Fibroblast of skin of right biceps (primary cell): Measurements from ENCODE around the gene FBF1.
"Not testable (repeated sequence)": the region's sequence is repeated elsewhere in the genome, so short reads cannot be mapped to it uniquely, and the experiment has no call there.

ENCODE experiments used
- DNase-seq: peaks from one replicate; pipeline ENCODE4 v3.0.0-alpha.2; 2013

FBF1 gene

DNA sequence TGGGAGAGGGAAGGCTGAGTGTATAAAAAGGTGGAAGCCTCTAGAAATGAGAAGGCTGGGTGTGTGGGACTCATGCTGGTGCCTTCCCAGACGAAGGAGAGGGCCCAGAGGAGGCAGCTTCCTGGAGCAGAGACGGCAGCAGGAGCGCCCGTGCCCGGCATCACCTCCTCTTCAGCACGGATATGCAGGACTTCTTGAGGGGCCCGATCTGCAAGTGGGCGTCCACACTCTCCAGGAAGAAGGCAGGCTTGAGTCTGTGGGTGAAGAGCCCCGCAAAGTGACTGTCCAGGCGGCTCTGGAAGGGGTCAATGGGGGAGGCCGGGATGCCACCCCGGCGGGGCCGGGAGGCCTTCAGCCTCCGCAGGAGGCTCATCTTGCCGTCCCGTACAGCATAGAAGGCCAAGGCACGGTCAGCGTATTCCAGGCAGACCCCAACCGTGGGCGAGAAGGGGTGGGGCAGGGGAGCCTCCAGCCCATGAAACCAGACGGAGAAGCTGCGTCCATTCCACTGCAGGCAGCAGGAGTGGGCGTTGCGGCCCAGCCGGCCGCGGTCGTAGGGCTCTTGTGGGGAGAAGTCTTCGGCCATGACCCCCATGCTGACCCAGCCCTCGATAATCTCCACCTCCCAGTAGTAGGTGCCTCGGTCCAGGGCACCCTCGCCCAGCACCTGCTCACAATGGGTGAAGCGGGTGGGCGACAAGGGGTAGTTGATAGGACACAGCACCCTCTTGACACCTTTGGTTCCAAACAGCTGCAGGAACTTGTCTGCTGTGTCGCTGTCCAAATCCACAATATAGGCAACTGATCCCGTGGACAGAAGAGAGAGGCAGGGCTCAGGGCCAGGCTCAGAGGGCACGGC lies 66.3 kb downstream of the FBF1 start:
- no peak for DNase-seq

DNA sequence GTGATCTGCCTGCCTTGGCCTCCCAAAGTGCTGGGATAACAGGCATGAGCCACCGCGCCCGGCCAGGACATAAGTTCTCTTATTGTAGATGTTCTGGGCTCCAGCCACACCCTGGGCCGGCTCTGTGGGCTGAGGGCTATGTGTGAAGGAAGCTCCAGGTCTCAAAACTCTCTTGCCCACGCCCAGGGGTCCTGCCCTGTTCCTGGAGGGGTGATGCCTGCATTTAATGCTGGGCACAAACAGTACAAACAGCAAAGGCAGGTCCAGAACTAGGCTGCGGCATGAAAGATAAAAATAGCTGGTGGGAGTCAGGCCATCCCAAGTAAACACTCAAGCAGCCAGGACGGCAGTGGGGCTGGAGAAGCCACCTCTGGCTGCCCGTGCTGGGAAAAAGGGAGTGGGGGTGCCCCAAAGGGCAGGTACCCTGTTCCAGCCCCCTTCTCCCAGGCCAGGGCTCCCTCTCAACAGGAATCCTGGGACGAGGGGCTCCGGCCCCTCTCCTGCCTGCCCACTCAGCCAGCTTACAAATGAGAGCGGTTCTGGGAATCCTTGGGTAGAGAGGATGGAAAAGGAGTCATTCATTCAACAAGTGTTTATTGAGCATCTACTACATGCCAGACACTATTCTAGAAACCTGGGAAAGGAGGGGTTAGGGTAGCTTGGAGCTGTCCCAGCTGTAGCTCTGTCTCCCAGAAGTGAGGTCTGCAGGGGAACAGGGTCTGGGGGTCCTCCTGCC lies 67.1 kb downstream of the FBF1 start:
- no peak for DNase-seq

DNA sequence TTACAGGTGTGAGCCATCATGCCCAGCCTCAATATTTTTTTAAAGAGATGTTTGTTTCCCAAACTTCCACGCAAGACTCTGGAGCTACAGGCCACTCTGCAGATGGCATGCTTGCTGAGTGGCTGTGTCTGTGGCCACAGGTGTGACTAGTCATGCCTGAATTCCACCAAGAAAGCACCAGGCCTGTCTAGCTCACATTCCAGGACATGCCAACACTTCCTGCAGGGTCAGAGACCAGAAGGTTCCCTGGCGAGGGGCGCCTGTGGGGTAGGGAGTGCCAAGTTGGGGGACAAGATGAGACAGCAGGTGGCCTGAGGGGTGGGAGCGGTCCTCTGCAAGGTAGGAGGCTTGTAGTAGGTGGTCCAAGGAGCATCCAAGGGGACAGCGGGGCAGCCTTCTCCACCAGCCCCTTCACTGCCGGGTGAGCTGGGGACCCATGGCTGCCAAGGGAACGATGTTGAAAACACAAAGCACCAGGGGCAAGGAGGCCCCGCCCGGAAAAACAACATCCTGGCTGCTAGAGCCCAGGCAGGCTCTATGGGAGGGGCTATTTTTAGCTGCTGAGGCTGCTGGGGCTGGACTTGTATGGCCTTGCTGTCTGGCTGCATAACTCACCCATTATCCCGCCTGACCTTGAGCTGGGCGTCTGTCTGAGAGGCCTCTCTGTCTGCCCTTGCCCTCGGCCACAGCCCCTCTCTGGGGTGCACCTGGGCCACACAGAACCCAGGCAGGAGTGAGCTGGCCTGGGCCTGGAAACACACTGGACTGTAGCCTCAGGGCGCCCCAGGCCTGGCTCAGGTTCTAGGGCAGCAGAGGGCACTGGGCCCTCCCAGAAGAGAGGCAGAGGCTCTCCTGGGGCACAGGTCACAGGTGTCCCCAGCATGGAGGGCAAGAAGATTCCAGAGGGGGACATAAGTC lies 68.1 kb downstream of the FBF1 start:
- peak; percentile 53 for DNase-seq

DNA sequence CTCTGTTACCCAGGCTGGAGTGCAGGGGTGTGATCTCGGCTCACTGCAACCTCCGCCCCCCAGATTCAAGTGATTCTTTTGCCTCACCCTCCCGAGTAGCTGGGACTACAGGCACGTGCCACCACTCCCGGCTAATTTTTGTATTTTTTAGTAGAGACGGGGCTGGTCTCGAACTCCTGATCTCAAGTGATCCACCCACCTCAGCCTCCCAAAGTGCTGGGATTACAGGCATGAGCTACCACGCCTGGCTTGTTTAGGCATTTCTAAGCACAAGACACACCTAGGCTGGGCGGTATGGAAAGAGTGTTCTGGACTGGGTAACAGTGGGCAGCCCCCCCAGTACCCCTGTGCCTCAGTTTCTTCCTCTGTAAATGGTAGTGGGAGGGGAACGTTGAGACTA lies 70.6 kb downstream of the FBF1 start:
- DNase-seq, result not testable (repeated sequence)

DNA sequence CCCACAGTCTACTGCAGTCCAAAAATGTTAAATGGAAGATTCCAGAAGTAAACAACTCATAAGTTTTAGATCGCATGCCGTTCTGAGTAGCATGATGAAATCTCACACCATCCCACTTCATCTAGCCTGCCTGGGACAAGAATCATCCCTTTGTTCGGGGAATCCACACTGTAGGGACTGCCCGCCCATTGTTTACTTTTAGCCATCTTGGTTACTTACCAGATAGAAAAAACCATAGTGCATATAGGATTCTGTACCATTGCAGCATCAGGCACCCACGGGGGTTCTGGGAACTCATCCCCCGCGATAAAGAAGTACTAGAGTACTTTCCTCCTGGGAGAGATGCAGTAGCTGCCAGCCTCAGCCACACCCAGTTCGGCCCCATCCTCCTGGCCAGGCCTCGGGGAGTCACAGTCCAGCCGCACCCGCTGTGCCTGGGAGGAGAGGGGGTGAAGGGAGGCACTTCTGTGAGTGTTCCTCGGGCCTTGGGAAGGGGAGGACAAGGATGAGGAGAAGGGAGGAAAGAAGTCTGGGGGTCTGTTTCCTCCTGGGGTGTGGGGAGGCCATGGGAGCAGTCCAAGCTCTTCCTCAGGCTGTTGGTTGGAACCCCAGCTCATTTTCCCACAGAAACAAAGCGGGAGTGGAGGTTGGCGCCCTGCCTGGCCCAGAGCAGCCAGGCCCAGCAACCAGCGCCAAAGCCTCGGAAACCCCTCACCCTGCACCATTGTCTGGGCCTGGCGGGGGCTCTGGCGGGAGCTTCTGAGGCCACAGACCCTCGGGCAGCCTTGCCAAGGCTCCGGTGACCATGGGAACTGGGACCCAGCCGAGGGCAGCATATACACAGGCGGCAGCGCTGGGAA lies 71.3 kb downstream of the FBF1 start:
- no peak for DNase-seq

DNA sequence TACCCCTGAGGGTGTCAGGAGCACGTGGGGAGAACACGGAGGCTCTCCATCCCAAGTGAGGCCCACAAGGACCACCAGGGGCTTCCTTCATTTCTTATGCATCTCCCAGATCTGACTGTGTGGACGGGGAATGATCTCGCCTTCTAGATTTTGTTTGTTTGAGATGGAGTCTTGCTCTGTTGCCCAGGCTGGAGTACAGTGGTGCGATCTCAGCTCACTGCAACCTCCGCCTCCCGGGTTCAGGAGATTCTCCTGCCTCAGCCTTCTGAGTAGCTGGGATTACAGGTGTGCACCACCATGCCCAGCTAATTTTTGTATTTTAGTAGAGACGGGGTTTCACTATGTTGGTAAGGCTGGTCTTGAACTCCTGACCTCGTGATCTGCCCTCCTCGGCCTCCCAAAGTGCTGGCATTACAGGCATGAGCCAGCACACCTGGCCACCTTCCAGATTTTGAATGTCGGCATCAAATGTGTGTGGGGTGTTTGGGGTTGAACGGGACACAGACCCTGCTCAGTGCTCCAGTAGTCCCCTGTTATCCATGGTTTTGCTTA lies 72.0 kb downstream of the FBF1 start:
- not testable (repeated sequence) for DNase-seq

DNA sequence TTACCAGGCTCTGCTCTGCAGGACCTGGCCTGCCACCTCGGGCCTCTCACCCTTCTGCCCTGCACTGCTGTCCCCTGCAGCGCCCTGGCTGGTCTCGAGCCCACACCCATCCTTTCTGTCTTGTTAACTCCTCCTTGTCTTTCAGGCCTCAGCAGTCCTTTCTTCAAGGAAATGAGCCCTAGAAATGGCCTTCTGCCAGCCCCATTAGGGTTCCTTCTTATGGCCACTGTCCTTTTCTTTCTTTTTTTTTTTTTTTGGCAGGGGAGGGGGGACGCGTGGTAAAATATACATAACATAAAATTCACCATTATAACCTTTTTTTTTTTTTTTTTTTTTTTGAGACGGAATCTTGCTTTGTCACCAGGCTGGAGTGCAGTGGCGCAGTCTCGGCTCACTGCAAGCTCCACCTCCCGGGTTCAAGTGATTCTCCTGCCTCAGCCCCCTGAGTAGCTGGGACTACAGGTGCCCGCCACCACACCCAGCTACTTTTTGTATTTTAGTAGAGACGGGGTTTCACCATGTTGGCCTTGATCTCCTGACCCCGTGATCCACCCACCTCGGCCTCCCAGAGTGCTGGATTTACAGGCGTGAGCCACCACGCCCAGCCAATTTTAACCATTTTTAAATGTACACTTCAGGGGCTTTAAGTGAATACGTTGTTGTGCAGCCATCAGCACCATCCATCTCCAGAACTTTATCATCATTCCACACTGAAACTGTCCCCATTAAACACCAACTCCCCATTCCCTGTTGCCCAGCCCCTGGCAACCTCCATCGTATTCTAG lies 75.2 kb downstream of the FBF1 start:
- DNase-seq, result not testable (repeated sequence)

DNA sequence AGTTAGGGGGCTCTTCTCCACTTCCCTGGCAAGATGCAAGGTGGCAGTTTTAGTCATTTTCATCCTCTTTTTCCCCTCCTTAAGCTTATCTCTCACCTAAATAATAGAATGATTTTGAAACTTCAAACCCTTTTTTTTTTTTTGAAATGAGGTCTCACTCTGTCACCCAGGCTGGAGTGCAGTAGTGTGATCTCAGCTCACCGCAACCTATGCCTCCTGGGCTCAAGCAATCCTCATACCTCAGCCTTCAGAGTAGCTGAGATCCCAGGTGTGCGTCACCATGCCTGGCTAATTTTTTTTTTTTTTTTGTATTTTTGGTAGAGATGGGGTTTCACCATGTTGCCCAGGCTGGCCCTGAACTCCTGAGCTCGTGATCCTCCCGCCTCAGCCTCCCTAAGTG lies 76.0 kb downstream of the FBF1 start:
- not testable (repeated sequence) for DNase-seq

DNA sequence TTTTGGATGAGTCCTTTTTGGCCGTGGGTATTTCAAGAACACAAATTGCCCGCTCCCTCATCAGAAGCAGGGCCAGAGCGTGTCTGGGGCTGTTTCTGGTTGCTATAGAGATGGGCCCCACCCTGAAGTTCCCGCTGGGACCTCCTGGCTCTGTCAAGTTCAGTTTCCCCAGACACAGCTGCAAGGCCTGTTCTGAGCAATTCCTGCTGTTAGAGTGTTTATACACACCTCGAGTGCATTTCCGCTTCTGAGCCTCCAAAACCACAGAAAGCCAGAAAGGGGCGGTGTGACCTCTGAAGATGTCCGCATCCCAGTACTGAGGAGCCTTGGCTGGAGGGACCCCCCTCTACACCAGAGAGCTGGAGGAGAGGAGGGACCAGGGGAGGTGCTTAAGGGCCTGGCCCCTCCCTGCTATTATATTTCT lies 76.4 kb downstream of the FBF1 start:
- DNase-seq, result peak; percentile 51

DNA sequence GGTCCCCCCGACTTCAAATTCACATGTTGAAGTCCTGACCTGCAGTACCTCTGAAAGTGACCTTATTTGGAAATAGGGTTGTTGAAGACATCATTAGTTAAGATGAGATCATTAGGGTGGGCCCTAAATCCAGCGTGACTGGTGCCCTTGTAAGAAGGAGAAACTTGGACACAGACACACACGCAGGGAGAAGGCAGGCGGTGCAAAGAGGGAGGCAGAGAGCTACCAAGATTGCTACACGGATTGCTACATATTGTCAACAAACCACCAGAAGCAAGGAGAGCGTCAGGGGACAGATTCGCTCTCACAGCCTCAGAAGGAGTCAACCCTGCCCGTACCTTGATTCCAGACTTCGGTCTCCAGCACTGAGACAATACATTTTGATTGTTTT lies 78.9 kb downstream of the FBF1 start:
- no peak for DNase-seq
